Subcutaneous abdominal adipose tissue (tissue), 5 donors: ENCODE results near the gene OSM.

Experiments
- H3K27ac ChIP-seq: one replicate; pipeline ENCODE4 v1.7.0; 2013; ENCODE audit warnings: low read depth, mild to moderate bottlenecking, inconsistent platforms, low read length, moderate library complexity
- H3K27me3 ChIP-seq, 5 donors: one replicate each; pipeline ENCODE4 v1.7.0; 2013; ENCODE audit warnings: low read length in 5 of 5, inconsistent platforms in 1 of 5; ENCODE audit not compliant: control insufficient read depth in 5 of 5, insufficient read depth in 4 of 5
- H3K36me3 ChIP-seq, 5 donors: one replicate each; pipeline ENCODE4 v1.7.0; 2013; ENCODE audit warnings: low read length in 5 of 5; ENCODE audit not compliant: control insufficient read depth in 5 of 5, insufficient read depth in 5 of 5
- H3K4me1 ChIP-seq, 5 donors: one replicate each; pipeline ENCODE4 v1.7.0; 2013; ENCODE audit warnings: low read length in 5 of 5, mild to moderate bottlenecking in 3 of 5, moderate library complexity in 1 of 5; ENCODE audit not compliant: control insufficient read depth in 5 of 5, insufficient read depth in 5 of 5
- H3K4me3 ChIP-seq, 5 donors: one replicate each; pipeline ENCODE4 v1.7.0; 2013; ENCODE audit warnings: low read length in 5 of 5, low read depth in 1 of 5
- H3K9ac ChIP-seq, 5 donors: one replicate each; pipeline ENCODE4 v1.7.0; 2013; ENCODE audit warnings: low read length in 5 of 5, mild to moderate bottlenecking in 4 of 5, moderate library complexity in 3 of 5
- H3K9me3 ChIP-seq, 5 donors: one replicate each; pipeline ENCODE4 v1.7.0; 2013; ENCODE audit warnings: low read length in 5 of 5; ENCODE audit not compliant: control insufficient read depth in 5 of 5
- donor health status: healthy.
- donor health status: healthy.
- donor health status: healthy.
- donor health status: healthy.
- donor health status: healthy.

Gene OSM

GRCh38 chr22:30253205-30253852 lies 13.3 kb downstream of the OSM start:
- no peak overlapping the region for H3K27ac ChIP-seq
- H3K27me3 ChIP-seq: peaks cover 12 to 35% (median 16%) of the 10 kb centered on the region in 5 donors
- peaks cover 6 to 37% (median 26%) of the 10 kb centered on the region in 5 donors for H3K4me1 ChIP-seq
- peak overlapping the region in 3 of 5 donors; percentile 6 to 59 (median 55) for H3K9ac ChIP-seq
- no peaks in the 10 kb centered on the region for H3K36me3 ChIP-seq
- H3K9me3 ChIP-seq: no peaks in the 10 kb centered on the region
- peak overlapping the region in 3 of 5 donors; percentile 7 to 48 (median 36) for H3K4me3 ChIP-seq

- peak overlapping the region in 2 of 5 donors; percentile 6 to 63 for H3K9ac ChIP-seq
These were observed 14.0 kb downstream of the OSM start for GRCh38 chr22:30252411-30253204.

GRCh38 chr22:30251711-30252110 lies 14.9 kb downstream of the OSM start:
- H3K4me3 ChIP-seq: no peak overlapping the region
- H3K9me3 ChIP-seq: no peaks in the 10 kb centered on the region
- no peak overlapping the region for H3K27ac ChIP-seq
- no peak overlapping the region for H3K9ac ChIP-seq
- peaks cover 6 to 44% (median 29%) of the 10 kb centered on the region in 5 donors for H3K4me1 ChIP-seq
- peaks cover 25 to 38% (median 28%) of the 10 kb centered on the region in 5 donors for H3K27me3 ChIP-seq
- no peaks in the 10 kb centered on the region for H3K36me3 ChIP-seq

More at GRCh38 chr22:30252411-30253204, 14.0 kb downstream of the OSM start:
- Histone ChIP-seq H3K9me3 (no peaks in the 10 kb centered on the region), H3K4me3 (peak overlapping the region in 3 of 5 donors; percentile 7 to 48 (median 36)), H3K36me3 (no peaks in the 10 kb centered on the region), H3K27me3 (peaks cover 18 to 39% (median 21%) of the 10 kb centered on the region in 5 donors), H3K4me1 (peaks cover 6 to 38% (median 29%) of the 10 kb centered on the region in 5 donors), H3K27ac (no peak overlapping the region)

GRCh38 chr22:30250661-30251267 lies 15.9 kb downstream of the OSM start:
- Histone ChIP-seq H3K4me1 (peaks cover 6 to 48% (median 27%) of the 10 kb centered on the region in 5 donors), H3K36me3 (no peaks in the 10 kb centered on the region), H3K9ac (no peak overlapping the region), H3K4me3 (no peak overlapping the region), H3K27ac (no peak overlapping the region), H3K27me3 (peaks cover 29 to 42% (median 33%) of the 10 kb centered on the region in 5 donors), H3K9me3 (no peaks in the 10 kb centered on the region)

GRCh38 chr22:30250039-30250565 lies 16.5 kb downstream of the OSM start:
- peaks cover 6 to 51% (median 31%) of the 10 kb centered on the region in 5 donors for H3K4me1 ChIP-seq

GRCh38 chr22:30249049-30250038 lies 17.3 kb downstream of the OSM start:
- Histone ChIP-seq H3K4me1 (peaks cover 6 to 51% (median 31%) of the 10 kb centered on the region in 5 donors), H3K27me3 (peaks cover 40 to 53% (median 45%) of the 10 kb centered on the region in 5 donors), H3K36me3 (no peaks in the 10 kb centered on the region), H3K4me3 (peak overlapping the region in 4 of 5 donors; percentile 2 to 53 (median 16)), H3K27ac (no peak overlapping the region), H3K9me3 (no peaks in the 10 kb centered on the region), H3K9ac (no peak overlapping the region)

More at GRCh38 chr22:30250039-30250565, 16.5 kb downstream of the OSM start:
- no peak overlapping the region for H3K9ac ChIP-seq
- H3K27ac ChIP-seq: no peak overlapping the region
- no peaks in the 10 kb centered on the region for H3K36me3 ChIP-seq
- no peak overlapping the region for H3K4me3 ChIP-seq
- H3K9me3 ChIP-seq: no peaks in the 10 kb centered on the region
- H3K27me3 ChIP-seq: peaks cover 33 to 47% (median 39%) of the 10 kb centered on the region in 5 donors

GRCh38 chr22:30248484-30248883 lies 18.2 kb downstream of the OSM start:
- Histone ChIP-seq H3K4me1 (peaks cover 6 to 48% (median 29%) of the 10 kb centered on the region in 5 donors), H3K9ac (no peak overlapping the region), H3K4me3 (peak overlapping the region; percentile 2 to 53 (median 25)), H3K27ac (no peak overlapping the region), H3K9me3 (no peaks in the 10 kb centered on the region), H3K27me3 (peaks cover 41 to 62% (median 53%) of the 10 kb centered on the region in 5 donors), H3K36me3 (peaks cover 0 to 3% (median 0%) of the 10 kb centered on the region in 5 donors)

- H3K4me1 ChIP-seq: peaks cover 5 to 44% (median 24%) of the 10 kb centered on the region in 5 donors
- H3K9ac ChIP-seq: no peak overlapping the region
- no peak overlapping the region for H3K27ac ChIP-seq
- H3K4me3 ChIP-seq: peak overlapping the region in 3 of 5 donors; percentile 25 to 53 (median 25)
- H3K27me3 ChIP-seq: peaks cover 41 to 63% (median 55%) of the 10 kb centered on the region in 5 donors
- peaks cover 0 to 3% (median 0%) of the 10 kb centered on the region in 5 donors for H3K36me3 ChIP-seq
- H3K9me3 ChIP-seq: no peaks in the 10 kb centered on the region
These were observed 18.7 kb downstream of the OSM start for GRCh38 chr22:30247974-30248373.

- Histone ChIP-seq H3K9ac (no peak overlapping the region), H3K4me1 (peaks cover 1 to 40% (median 20%) of the 10 kb centered on the region in 5 donors), H3K27me3 (peaks cover 41 to 62% (median 55%) of the 10 kb centered on the region in 5 donors), H3K9me3 (no peaks in the 10 kb centered on the region), H3K36me3 (peaks cover 0 to 3% (median 0%) of the 10 kb centered on the region in 5 donors), H3K4me3 (no peak overlapping the region), H3K27ac (no peak overlapping the region)
These were observed 19.1 kb downstream of the OSM start for GRCh38 chr22:30247561-30247960.
